Measurements from ENCODE around the gene GSN.

Gene GSN

GRCh38 chr9:121292051-121292450 lies 24.1 kb downstream of the GSN start:
- H3K27ac ChIP-seq: no peak overlapping the region
- no peak for TF ChIP-seq ZFX (IDR thresholded peaks at IDR 0.05)
- TF ChIP-seq, protein P1, sequence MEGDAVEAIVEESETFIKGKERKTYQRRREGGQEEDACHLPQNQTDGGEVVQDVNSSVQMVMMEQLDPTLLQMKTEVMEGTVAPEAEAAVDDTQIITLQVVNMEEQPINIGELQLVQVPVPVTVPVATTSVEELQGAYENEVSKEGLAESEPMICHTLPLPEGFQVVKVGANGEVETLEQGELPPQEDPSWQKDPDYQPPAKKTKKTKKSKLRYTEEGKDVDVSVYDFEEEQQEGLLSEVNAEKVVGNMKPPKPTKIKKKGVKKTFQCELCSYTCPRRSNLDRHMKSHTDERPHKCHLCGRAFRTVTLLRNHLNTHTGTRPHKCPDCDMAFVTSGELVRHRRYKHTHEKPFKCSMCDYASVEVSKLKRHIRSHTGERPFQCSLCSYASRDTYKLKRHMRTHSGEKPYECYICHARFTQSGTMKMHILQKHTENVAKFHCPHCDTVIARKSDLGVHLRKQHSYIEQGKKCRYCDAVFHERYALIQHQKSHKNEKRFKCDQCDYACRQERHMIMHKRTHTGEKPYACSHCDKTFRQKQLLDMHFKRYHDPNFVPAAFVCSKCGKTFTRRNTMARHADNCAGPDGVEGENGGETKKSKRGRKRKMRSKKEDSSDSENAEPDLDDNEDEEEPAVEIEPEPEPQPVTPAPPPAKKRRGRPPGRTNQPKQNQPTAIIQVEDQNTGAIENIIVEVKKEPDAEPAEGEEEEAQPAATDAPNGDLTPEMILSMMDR (conservative IDR thresholded peaks at IDR 0.05): no peak

DNA sequence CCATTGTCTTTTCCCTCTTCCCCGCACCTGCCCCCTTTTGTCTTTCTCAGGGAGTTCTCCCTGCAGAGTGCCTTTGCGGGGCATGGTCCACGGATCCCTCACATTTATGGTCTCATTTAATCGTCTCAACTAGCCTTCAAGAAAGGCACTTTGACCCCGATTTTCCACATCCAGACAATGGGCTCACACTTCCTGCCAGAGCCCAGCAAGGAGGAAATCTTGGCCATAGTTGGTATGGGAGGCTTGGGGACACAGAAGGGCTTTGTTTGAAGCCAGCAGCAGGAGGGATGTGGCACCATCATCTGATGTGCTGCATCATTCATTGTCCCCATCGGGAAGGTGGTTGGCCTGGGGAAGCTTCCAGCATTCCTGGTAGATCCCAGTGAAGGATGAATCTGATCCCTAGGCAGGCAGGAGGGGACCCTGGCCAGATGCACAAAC lies 24.9 kb downstream of the GSN start:
- TF ChIP-seq, protein P1 (conservative IDR thresholded peaks at IDR 0.05): no peak
- no peak for TF ChIP-seq ZFX (IDR thresholded peaks at IDR 0.05)
- no peak overlapping the region for H3K27ac ChIP-seq

GRCh38 chr9:121294151-121294743 lies 26.3 kb downstream of the GSN start:
- TF ChIP-seq, protein P1 (conservative IDR thresholded peaks at IDR 0.05): no peak
- TF ChIP-seq ZFX (IDR thresholded peaks at IDR 0.05): no peak
- H3K27ac ChIP-seq: no peak overlapping the region

DNA sequence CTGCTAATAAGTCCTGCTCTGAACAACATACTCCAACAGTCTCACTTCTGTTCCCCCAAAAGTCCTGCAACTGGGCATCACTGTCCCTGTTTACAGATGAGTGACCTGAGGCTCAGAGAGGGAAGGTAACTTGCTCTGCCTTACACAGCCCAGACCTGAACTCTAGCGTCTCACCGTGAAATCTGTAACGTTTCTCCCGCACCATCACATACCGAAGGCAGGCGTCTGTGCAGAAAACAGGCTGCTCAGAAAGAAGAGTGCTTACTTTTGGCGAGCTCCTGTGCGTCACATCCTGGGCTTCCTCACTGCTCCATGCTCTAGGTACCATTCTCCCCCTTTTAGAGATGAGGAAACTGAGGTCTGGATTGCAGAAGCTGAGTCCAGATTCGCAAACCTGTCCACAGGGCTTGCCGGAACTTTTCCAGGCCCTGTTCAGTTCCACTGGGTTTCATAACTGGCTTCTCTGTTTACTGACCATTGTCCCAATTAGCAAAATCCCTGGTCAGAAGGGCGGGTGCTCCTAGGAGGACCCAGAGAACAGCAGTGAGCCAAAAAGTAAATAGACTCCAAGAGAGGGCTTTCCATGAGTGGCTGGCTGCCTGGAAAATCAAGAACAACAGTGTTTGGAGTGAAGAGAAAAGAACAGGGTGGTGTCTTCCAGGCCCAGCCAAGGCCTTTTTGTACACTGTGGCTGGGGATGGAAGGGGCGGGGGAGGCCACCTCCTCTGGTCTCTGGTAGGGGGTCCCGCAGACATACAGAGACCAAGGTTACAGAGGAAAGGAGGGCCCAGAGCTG lies 27.1 kb downstream of the GSN start:
- H3K27ac ChIP-seq: no peak overlapping the region
- TF ChIP-seq, protein P1 (conservative IDR thresholded peaks at IDR 0.05): no peak
- TF ChIP-seq ZFX (IDR thresholded peaks at IDR 0.05): no peak

- TF ChIP-seq ZFX (IDR thresholded peaks at IDR 0.05): no peak
- TF ChIP-seq, protein P1 (conservative IDR thresholded peaks at IDR 0.05): no peak
- no peak overlapping the region for H3K27ac ChIP-seq
These were observed 27.8 kb downstream of the GSN start for GRCh38 chr9:121295662-121296191.

DNA sequence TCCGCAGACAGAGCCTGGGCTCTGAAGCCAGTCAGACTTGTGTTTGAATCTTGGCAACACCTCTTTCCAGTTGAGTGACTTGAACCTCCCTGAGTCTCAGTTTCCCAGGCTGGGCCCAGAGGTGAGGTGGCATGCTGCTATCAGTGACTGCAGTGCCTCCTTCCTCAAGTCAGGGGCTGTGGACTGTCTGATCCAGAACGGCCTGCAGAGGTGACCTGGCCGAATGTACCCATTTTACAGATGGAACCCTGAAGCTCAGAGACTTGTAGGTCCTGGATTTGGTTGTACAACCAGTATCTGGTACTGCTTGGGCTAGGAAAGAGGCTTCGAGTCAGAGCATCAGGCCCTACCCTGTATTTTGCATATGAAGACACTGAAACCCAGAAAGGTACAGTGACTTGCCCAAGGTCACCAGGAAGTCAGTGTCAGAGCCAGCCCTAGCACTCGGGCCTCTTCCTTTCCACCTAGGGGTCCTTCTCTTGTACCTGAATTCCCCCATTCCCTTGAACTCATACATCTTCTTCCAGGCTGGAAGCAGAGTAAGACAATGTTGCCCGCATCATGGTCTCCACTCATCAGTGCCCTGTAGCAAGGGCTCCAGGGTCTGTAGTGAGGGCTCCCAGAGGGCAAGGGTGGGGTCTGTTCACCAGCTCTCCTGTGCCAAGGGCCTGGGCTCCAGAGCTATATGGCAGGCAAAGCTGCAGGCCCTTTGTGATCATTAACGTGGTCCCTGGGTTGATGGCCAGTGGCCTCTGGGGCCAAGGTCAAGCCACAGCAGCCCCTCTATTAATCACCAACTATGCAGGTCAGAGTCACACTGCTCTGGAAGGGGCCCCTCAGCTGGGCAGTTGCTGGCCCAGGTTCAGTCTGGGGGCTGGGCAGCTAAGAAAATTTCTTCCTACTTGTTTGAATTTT lies 28.5 kb downstream of the GSN start:
- TF ChIP-seq, protein P1 (conservative IDR thresholded peaks at IDR 0.05): no peak
- no peak for TF ChIP-seq ZFX (IDR thresholded peaks at IDR 0.05)
- H3K27ac ChIP-seq: no peak overlapping the region

All from C4-2B (cell line).